NCI-H774 (cell line): ENCODE results near the gene KRTAP2-2.
A peak's percentile ranks its signal among the peaks of the same experiment; 100 is the strongest.
"Not testable (repeated sequence)": the region's sequence is repeated elsewhere in the genome, so short reads cannot be mapped to it uniquely, and the experiment has no call there.

Source experiments
- DNase-seq: peaks from one replicate; lab custom pipeline; 2025; lab: John Stamatoyannopoulos, UW

KRTAP2-2 gene

GRCh38 chr17:41064301-41064700, 9.3 kb upstream of the KRTAP2-2 start:
- no peak for DNase-seq

- DNase-seq, result no peak
These were observed 8.4 kb upstream of the KRTAP2-2 start for GRCh38 chr17:41063449-41063848.

GRCh38 chr17:41061964-41062363, 6.9 kb upstream of the KRTAP2-2 start:
- DNase-seq, result no peak

GRCh38 chr17:41060052-41060604, 5.1 kb upstream of the KRTAP2-2 start, which contains the start of gene KRTAP2-3:
TSS of gene KRTAP2-3 (minus strand) at chr17:41060114. CDS start at chr17:41060050, 64 bp downstream.
- no peak for DNase-seq

- DNase-seq, result not testable (repeated sequence)
These were observed 4.4 kb upstream of the KRTAP2-2 start for GRCh38 chr17:41059276-41060051.

GRCh38 chr17:41058741-41059140, 3.7 kb upstream of the KRTAP2-2 start:
- no peak for DNase-seq

- no peak for DNase-seq
These were observed 2.5 kb upstream of the KRTAP2-2 start for GRCh38 chr17:41057547-41057946.

GRCh38 chr17:41054556-41054955, 474 bp downstream of the KRTAP2-2 start:
- not testable (repeated sequence) for DNase-seq

- DNase-seq, result no peak
These were observed 1.0 kb downstream of the KRTAP2-2 start for GRCh38 chr17:41054025-41054424.

- DNase-seq, result no peak
These were observed 2.5 kb downstream of the KRTAP2-2 start for GRCh38 chr17:41052566-41052965.

- DNase-seq, result no peak
These were observed 5.9 kb downstream of the KRTAP2-2 start for GRCh38 chr17:41049110-41049509.

- DNase-seq, result no peak
These were observed 6.6 kb downstream of the KRTAP2-2 start for GRCh38 chr17:41048441-41048840.

- not testable (repeated sequence) for DNase-seq
These were observed 8.1 kb downstream of the KRTAP2-2 start, which contains the start of gene KRTAP2-1 for GRCh38 chr17:41046735-41047465. TSS of gene KRTAP2-1 (minus strand) at chr17:41047316. CDS start at chr17:41047267, 49 bp downstream.

GRCh38 chr17:41042953-41043352, 12.1 kb downstream of the KRTAP2-2 start:
- DNase-seq, result no peak

- DNase-seq, result peak; percentile 76
These were observed 14.1 kb downstream of the KRTAP2-2 start, which contains the start of gene KRTAP1-1 for GRCh38 chr17:41040783-41041571. TSS of gene KRTAP1-1 (minus strand) at chr17:41041450. CDS start at chr17:41041397, 53 bp downstream.

GRCh38 chr17:41037853-41038350, 17.1 kb downstream of the KRTAP2-2 start:
- DNase-seq, result no peak

- peak; percentile 90 for DNase-seq
These were observed 20.6 kb downstream of the KRTAP2-2 start, which contains the start of gene KRTAP1-3 for GRCh38 chr17:41034346-41034935. TSS of gene KRTAP1-3 (minus strand) at chr17:41034874. CDS start at chr17:41034821, 53 bp downstream.

- DNase-seq, result no peak
These were observed 25.3 kb downstream of the KRTAP2-2 start, which contains the start of gene KRTAP1-4 for GRCh38 chr17:41029633-41030245. TSS of gene KRTAP1-4 (minus strand) at chr17:41030195. CDS start at chr17:41030078, 117 bp downstream.

- peak; percentile 57 for DNase-seq
These were observed 28.1 kb downstream of the KRTAP2-2 start, which contains the start of gene KRTAP1-5 for GRCh38 chr17:41026715-41027471. TSS of gene KRTAP1-5 (minus strand) at chr17:41027208. CDS start at chr17:41027155, 53 bp downstream.
